Measurements from ENCODE around the gene VWC2L. TPM values are rescaled to one million over a fixed set of nuclear protein-coding genes. Genes with fewer than 3 reads are reported as not detected.

Gene VWC2L
- total RNA-seq, 1 experiment from 2014 or later = not detected

DNA sequence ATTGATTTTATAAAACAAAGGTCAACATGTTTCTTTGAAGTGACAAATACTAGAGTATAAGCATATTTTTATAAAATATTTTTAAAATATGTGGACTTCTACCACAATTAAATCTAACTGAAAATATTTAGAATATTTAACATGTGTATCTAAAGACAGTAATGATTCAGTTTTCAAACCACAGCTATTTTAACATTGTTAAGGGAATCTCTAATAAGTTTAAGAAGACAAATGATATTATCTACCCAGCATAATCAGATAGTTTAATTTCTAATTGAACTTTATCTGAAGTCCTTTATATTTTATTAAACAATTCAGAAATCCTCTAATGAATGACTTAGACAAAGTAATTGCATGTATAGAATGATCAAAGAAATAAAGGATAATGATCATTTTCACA, 96.2 kb downstream of the VWC2L start:
- no peaks in the 10 kb centered on the region; the same call in 1 of the 2 replicates for H3K9me3 ChIP-seq (ENCODE audit: insufficient read depth, low read depth)
- CTCF ChIA-PET = no interaction called here
- POLR2A ChIA-PET (ENCODE audit: unreplicated experiment) = interaction anchor here (0.7 kb wide), 1 partner anchor 28 kb away, joined by 6 read pairs; no protein-coding TSS in a partner anchor
- H3K79me2 ChIP-seq (ENCODE audit: low read depth) = no peaks in the 10 kb centered on the region
- no peak overlapping the region for H3K27ac ChIP-seq
- no peaks in the 10 kb centered on the region for H3F3A ChIP-seq (ENCODE audit: insufficient read depth, low read depth)
- no peaks in the 10 kb centered on the region for H3K4me1 ChIP-seq (replicated peaks; ENCODE audit: insufficient read depth)
- no peak for DNase-seq
- no peaks in the 10 kb centered on the region for H4K20me1 ChIP-seq (ENCODE audit: insufficient read depth)
- H3K9me2 ChIP-seq (ENCODE audit: insufficient read depth) = no peaks in the 10 kb centered on the region
- no peak overlapping the region for H3K4me2 ChIP-seq
- H2AFZ ChIP-seq = no peak overlapping the region
- H3K36me3 ChIP-seq (ENCODE audit: low read depth) = no peaks in the 10 kb centered on the region
- no peak for TF ChIP-seq EZH2 (IDR thresholded peaks at IDR 0.05; ENCODE audit: low read depth)
- TF ChIP-seq CTCF (conservative IDR thresholded peaks at IDR 0.05) = no peak
- intact Hi-C loops (cut with micrococcal nuclease; ENCODE audit: unreplicated experiment) = no loop called here
- no peak overlapping the region for H3K4me3 ChIP-seq
- H3K27me3 ChIP-seq (ENCODE audit: insufficient read depth, low read depth) = no peaks in the 10 kb centered on the region
- no TSS peak for BruUV-seq (replicated peaks)

DNA sequence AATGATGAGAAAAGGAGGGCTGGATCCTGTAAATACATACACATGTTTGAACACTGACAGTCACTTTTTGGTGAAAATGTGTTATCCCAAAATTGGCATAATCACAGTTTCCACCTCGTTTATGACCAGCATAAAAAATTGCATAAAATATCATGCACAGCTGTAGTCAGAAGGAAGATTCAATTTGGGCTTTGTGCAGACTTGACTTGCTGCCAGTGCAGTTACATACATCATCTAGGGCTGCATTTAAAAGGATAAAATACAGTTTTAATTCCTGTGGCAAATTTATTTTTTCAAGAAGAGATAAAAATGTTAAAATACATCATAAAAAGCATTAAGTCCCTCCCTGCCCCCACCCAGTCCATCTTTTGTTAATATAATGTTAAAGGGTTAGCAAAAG, 103.8 kb downstream of the VWC2L start:
- Histone ChIP-seq H3K4me3 (no peak overlapping the region), H2AFZ (no peak overlapping the region), H3K9me3 (ENCODE audit: insufficient read depth, low read depth) (no peaks in the 10 kb centered on the region; the same call in 1 of the 2 replicates), H3K4me2 (no peak overlapping the region), H3K27ac (no peak overlapping the region), H3K9me2 (ENCODE audit: insufficient read depth) (no peaks in the 10 kb centered on the region; the same call in 1 of the 2 replicates), H3K27me3 (ENCODE audit: insufficient read depth, low read depth) (no peaks in the 10 kb centered on the region), H3K79me2 (ENCODE audit: low read depth) (no peaks in the 10 kb centered on the region), H3F3A (ENCODE audit: insufficient read depth, low read depth) (no peaks in the 10 kb centered on the region), H3K36me3 (ENCODE audit: low read depth) (no peaks in the 10 kb centered on the region), H4K20me1 (ENCODE audit: insufficient read depth) (no peaks in the 10 kb centered on the region), H3K4me1 (replicated peaks; ENCODE audit: insufficient read depth) (no peaks in the 10 kb centered on the region)
- no peak for DNase-seq
- no TSS peak for BruUV-seq (replicated peaks)
- CTCF ChIA-PET = no interaction called here
- intact Hi-C loops (cut with micrococcal nuclease; ENCODE audit: unreplicated experiment) = no loop called here
- POLR2A ChIA-PET (ENCODE audit: unreplicated experiment) = no interaction called here
- TF ChIP-seq EZH2 (IDR thresholded peaks at IDR 0.05; ENCODE audit: low read depth) (no peak), CTCF (conservative IDR thresholded peaks at IDR 0.05) (no peak)

DNA sequence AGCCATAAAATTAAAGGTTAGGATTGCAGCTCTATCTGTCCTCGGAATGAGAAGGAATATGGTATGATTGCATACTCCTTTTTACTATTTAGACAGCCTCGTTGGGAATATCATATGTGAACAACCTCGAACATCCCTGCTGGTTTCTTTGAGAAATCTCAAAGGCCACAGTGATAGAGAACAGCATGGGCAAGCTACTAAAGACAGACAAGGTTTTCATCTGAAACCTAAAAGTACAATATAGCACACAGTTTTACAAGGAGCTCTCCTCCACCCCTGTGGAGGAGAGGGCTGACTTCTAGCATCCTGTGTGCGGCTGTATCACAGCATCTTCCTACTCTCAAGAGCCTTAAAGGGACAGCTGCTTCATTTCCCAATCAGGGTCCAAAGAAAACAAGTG, 104.3 kb downstream of the VWC2L start:
- no peaks in the 10 kb centered on the region for H4K20me1 ChIP-seq (ENCODE audit: insufficient read depth)
- no peaks in the 10 kb centered on the region for H3K4me1 ChIP-seq (replicated peaks; ENCODE audit: insufficient read depth)
- BruUV-seq (replicated peaks) = no TSS peak
- no peaks in the 10 kb centered on the region for H3K27me3 ChIP-seq (ENCODE audit: insufficient read depth, low read depth)
- H3K4me3 ChIP-seq = no peak overlapping the region
- ChIA-PET POLR2A (ENCODE audit: unreplicated experiment) (no interaction called here), CTCF (no interaction called here)
- TF ChIP-seq EZH2 (IDR thresholded peaks at IDR 0.05; ENCODE audit: low read depth) (no peak), CTCF (conservative IDR thresholded peaks at IDR 0.05) (no peak)
- DNase-seq = no peak
- no peaks in the 10 kb centered on the region; the same call in 1 of the 2 replicates for H3K9me2 ChIP-seq (ENCODE audit: insufficient read depth)
- H3K79me2 ChIP-seq (ENCODE audit: low read depth) = no peaks in the 10 kb centered on the region
- no peaks in the 10 kb centered on the region; the same call in 1 of the 2 replicates for H3K9me3 ChIP-seq (ENCODE audit: insufficient read depth, low read depth)
- intact Hi-C loops (cut with micrococcal nuclease; ENCODE audit: unreplicated experiment) = no loop called here
- H3K27ac ChIP-seq = no peak overlapping the region
- no peak overlapping the region for H3K4me2 ChIP-seq
- no peak overlapping the region for H2AFZ ChIP-seq
- H3K36me3 ChIP-seq (ENCODE audit: low read depth) = no peaks in the 10 kb centered on the region
- no peaks in the 10 kb centered on the region for H3F3A ChIP-seq (ENCODE audit: insufficient read depth, low read depth)
